Ishikawa (cell line): ENCODE data around the gene MAP3K21.

Experiments used
- CEBPB ChIP-seq: IDR thresholded peaks from 2 replicates; pipeline ENCODE4 v1.6.1; 2012
- CREB1 ChIP-seq: IDR thresholded peaks from 2 replicates; pipeline ENCODE4 v1.6.1; 2012; ENCODE audit warnings: low read depth
- EGR1 ChIP-seq: IDR thresholded peaks from 2 replicates; pipeline ENCODE4 v1.6.1; 2012
- EP300 ChIP-seq: IDR thresholded peaks from 2 replicates; pipeline ENCODE4 v1.6.1; 2012; ENCODE audit warnings: borderline replicate concordance
- FOXM1 ChIP-seq: IDR thresholded peaks from 2 replicates; pipeline ENCODE4 v1.6.1; 2012; ENCODE audit warnings: low read depth, borderline replicate concordance
- MAX ChIP-seq: IDR thresholded peaks from 2 replicates; pipeline ENCODE4 v1.6.1; 2012
- NFIC ChIP-seq: IDR thresholded peaks from 2 replicates; pipeline ENCODE4 v1.6.1; 2012
- RAD21 ChIP-seq: IDR thresholded peaks from 2 replicates; pipeline ENCODE4 v1.6.1; 2012; ENCODE audit warnings: low read depth
- REST ChIP-seq: IDR thresholded peaks from 2 replicates; pipeline ENCODE4 v1.6.1; 2012; ENCODE audit warnings: low read depth, mild to moderate bottlenecking
- TAF1 ChIP-seq: IDR thresholded peaks from 2 replicates; pipeline ENCODE4 v1.6.1; 2012; ENCODE audit warnings: low read depth, mild to moderate bottlenecking
- TCF12 ChIP-seq: IDR thresholded peaks from 2 replicates; pipeline ENCODE4 v1.6.1; 2012; ENCODE audit warnings: low read depth
- TEAD4 ChIP-seq: IDR thresholded peaks from 2 replicates; pipeline ENCODE4 v1.6.1; 2012
- YY1 ChIP-seq: IDR thresholded peaks from 2 replicates; pipeline ENCODE4 v1.6.1; 2012; ENCODE audit warnings: low read depth
- ZBTB7A ChIP-seq: IDR thresholded peaks from 2 replicates; pipeline ENCODE4 v1.6.1; 2012; ENCODE audit warnings: low read depth

- no peak for TF ChIP-seq TEAD4
- TF ChIP-seq ZBTB7A: no peak
- no peak for TF ChIP-seq CEBPB
- no peak for TF ChIP-seq TAF1
- TF ChIP-seq MAX: no peak
- no peak for TF ChIP-seq RAD21
- no peak for TF ChIP-seq EP300
- TF ChIP-seq NFIC: no peak
- no peak for TF ChIP-seq FOXM1
- no peak for TF ChIP-seq CREB1
- no peak for TF ChIP-seq YY1
- no peak for TF ChIP-seq TCF12
- TF ChIP-seq EGR1: no peak
- TF ChIP-seq REST: no peak
These were observed 31.9 kb downstream of the MAP3K21 start for GRCh38 chr1:233359431-233359830.
